ENCODE data around the gene SLC13A5.

Gene SLC13A5

DNA sequence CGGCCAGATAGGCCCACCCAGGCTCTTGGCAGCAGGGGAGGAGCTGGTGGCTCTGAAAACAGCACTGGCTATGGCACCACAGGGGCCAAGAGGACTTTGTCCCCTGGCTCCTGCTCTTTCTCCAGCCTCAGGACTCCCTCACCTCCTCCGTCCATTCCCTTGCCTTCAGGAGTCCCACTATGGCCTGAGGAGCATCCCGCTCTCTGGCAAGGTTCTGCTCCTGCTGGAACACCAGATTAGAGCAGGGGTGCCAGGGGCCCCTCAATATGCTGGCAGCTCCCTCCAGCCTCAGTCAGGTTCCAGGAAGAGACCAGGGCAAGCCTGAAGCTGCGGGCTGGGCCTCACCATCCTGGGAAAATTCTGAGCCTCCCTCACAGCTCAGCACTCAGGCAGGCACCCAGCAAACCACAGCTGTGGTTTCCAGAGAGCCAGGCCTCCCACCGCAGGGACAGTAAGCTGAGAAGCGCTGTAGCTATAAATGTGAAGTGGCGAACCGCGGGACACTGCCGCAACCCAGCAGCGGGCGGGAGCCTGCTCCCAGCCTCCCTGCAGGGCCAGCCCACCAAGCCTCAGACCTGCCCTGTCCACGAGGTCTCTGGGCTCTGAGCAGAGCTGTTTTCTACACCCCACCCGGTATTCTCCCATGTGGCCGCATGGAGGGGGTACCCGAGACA lies 35.9 kb downstream of the SLC13A5 start:
- no peak for DNase-seq (ENCODE audit: low read depth, low spot score)
- Histone ChIP-seq H3K4me3 (no peak overlapping the region), H3K27ac (no peak overlapping the region), H3K9me3 (ENCODE audit: low read depth, low read length) (no peaks in the 10 kb centered on the region), H3K36me3 (ENCODE audit: insufficient read depth, low read length) (no peaks in the 10 kb centered on the region), H3K9ac (ENCODE audit: insufficient read length) (no peak overlapping the region)
- TF ChIP-seq EZH2 (IDR thresholded peaks at IDR 0.05) (no peak), FOXP2 (optimal IDR thresholded peaks at IDR 0.05; ENCODE audit: control extremely low read depth, extremely low read length, insufficient read depth) (no peak), POLR2AphosphoS5 (IDR thresholded peaks at IDR 0.05; ENCODE audit: borderline replicate concordance, low read depth, low read length) (no peak)

DNA sequence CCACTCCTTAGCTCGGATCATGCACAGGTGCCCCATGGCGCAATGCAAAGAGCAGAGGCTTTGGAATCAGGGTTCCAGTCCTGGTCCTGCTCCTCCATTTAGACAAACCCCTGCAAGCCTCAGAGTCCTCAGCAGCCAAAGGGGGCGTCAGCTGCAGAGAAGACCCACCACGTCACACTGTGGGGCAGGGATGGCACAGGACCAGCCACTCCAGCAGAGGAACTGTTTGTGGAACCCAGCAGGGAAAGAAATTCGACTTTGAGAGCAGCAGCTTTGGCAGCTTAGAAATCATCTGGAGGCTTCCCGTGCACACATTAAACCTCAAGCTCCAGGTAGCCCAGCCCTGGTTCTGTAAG lies 36.4 kb downstream of the SLC13A5 start:
- Histone ChIP-seq H3K4me3 (no peak overlapping the region), H3K9ac (ENCODE audit: insufficient read length) (no peak overlapping the region), H3K27ac (no peak overlapping the region), H3K9me3 (ENCODE audit: low read depth, low read length) (no peaks in the 10 kb centered on the region), H3K36me3 (ENCODE audit: insufficient read depth, low read length) (no peaks in the 10 kb centered on the region)
- DNase-seq (ENCODE audit: low read depth, low spot score): no peak
- TF ChIP-seq EZH2 (IDR thresholded peaks at IDR 0.05) (no peak), POLR2AphosphoS5 (IDR thresholded peaks at IDR 0.05; ENCODE audit: borderline replicate concordance, low read depth, low read length) (no peak), FOXP2 (optimal IDR thresholded peaks at IDR 0.05; ENCODE audit: control extremely low read depth, extremely low read length, insufficient read depth) (no peak)

DNA sequence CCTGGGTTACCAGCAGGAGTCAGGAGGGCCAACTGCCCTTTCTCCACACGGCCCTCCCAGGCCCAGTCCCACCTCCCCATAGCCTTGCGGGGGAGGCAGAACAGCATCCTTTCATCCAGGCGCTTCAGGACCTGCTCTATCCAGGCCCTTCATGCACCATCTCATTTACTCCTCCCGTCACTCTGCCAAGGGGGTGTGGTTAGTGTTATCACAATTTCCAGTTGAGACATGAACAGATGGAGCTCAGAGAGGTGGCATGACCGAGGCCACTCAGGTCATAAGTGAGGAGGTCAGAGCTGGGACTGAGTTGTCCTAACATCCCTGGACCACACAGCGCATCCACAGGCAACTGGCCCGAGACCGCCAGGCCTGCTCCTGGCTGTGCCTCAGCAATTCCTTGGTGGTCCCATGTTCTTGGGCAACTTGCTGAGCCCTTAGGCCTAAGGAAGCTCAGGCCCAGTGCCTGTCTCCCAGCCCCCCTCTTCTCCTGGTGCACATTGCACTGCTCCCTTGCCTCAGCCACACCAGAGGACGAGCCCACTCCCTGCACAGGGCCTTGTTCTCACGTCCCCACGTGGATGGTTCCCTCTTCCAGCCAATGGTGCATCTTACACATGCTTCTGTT lies 37.9 kb downstream of the SLC13A5 start:
- Histone ChIP-seq H3K4me3 (no peak overlapping the region), H3K27ac (no peak overlapping the region), H3K9me3 (ENCODE audit: low read depth, low read length) (no peaks in the 10 kb centered on the region), H3K36me3 (ENCODE audit: insufficient read depth, low read length) (no peaks in the 10 kb centered on the region), H3K9ac (ENCODE audit: insufficient read length) (no peak overlapping the region)
- no peak for TF ChIP-seq EZH2 (IDR thresholded peaks at IDR 0.05)
- TF ChIP-seq POLR2AphosphoS5 (IDR thresholded peaks at IDR 0.05; ENCODE audit: borderline replicate concordance, low read depth, low read length): no peak
- no peak for TF ChIP-seq FOXP2 (optimal IDR thresholded peaks at IDR 0.05; ENCODE audit: control extremely low read depth, extremely low read length, insufficient read depth)
- no peak for DNase-seq (ENCODE audit: low read depth, low spot score)

DNA sequence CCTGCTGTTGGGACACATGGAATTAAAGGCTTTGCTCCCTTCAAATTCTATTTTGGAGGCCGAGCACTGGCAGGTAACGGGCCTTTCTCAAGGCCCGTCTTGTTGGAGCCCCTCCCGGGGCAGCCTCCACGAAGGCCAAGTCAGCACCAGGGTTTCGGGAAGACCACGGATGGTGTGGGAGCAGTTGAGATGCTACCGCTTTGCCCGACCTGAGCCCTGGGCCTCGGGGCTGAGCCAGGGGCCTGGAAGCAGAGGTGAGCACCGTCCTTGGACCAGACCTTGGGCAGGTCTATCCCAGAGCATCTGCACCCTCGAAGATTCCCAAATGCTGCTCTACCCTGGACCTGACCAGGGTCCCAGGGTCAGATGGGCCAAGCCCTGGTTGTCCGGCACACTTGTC lies 38.6 kb downstream of the SLC13A5 start:
- TF ChIP-seq POLR2AphosphoS5 (IDR thresholded peaks at IDR 0.05; ENCODE audit: borderline replicate concordance, low read depth, low read length) (no peak), FOXP2 (optimal IDR thresholded peaks at IDR 0.05; ENCODE audit: control extremely low read depth, extremely low read length, insufficient read depth) (no peak), EZH2 (IDR thresholded peaks at IDR 0.05) (no peak)
- DNase-seq (ENCODE audit: low read depth, low spot score): no peak
- Histone ChIP-seq H3K9ac (ENCODE audit: insufficient read length) (no peak overlapping the region), H3K9me3 (ENCODE audit: low read depth, low read length) (no peaks in the 10 kb centered on the region), H3K36me3 (ENCODE audit: insufficient read depth, low read length) (no peaks in the 10 kb centered on the region), H3K27ac (no peak overlapping the region), H3K4me3 (no peak overlapping the region)

DNA sequence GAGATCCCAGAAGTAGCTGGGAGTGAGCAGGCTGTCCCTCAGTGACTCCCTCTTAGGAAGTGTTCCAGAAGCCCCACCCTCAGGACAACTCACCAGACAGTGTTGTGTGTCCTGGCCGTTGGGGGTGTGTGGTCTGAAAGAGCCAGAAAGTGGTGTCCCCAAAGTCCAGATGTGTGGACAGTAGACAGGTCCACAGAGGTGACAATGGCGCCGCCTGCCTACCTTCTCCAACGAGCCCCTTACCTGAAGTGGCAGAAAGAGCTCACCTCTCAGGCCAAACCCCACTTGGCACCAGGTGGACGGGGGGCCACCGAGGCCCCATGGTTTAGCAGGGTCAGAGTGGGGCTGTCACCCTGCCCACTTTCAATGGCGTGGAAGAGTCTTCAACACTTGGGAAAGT lies 41.7 kb downstream of the SLC13A5 start:
- DNase-seq (ENCODE audit: low read depth, low spot score): no peak
- no peak overlapping the region for H3K9ac ChIP-seq (ENCODE audit: insufficient read length)
- no peak overlapping the region for H3K27ac ChIP-seq
- no peaks in the 10 kb centered on the region for H3K9me3 ChIP-seq (ENCODE audit: low read depth, low read length)
- TF ChIP-seq FOXP2 (optimal IDR thresholded peaks at IDR 0.05; ENCODE audit: control extremely low read depth, extremely low read length, insufficient read depth) (no peak), POLR2AphosphoS5 (IDR thresholded peaks at IDR 0.05; ENCODE audit: borderline replicate concordance, low read depth, low read length) (no peak), EZH2 (IDR thresholded peaks at IDR 0.05) (no peak)
- no peaks in the 10 kb centered on the region for H3K36me3 ChIP-seq (ENCODE audit: insufficient read depth, low read length)
- H3K4me3 ChIP-seq: no peak overlapping the region

DNA sequence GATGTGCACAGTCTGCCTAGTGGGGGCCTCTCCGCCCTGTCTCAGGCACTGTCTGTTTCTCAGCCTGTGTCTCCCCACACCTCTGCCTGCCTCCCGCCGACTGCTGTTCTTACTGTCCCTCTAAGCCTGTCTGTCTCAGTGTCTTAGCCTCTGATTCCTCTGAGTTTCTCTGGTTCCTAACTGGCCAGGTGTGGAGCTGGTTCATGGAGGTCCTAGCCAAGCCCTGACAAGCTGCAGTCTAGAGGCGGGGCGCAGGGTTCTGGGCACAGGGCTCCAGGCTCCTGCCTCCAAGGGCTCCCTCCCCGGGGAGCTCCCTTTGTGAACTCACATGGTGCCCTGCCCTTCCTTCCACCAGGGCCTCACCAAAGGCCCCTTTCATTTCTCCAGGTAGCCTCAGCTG lies 42.2 kb downstream of the SLC13A5 start:
- Histone ChIP-seq H3K36me3 (ENCODE audit: insufficient read depth, low read length) (no peaks in the 10 kb centered on the region), H3K4me3 (no peak overlapping the region), H3K9me3 (ENCODE audit: low read depth, low read length) (no peaks in the 10 kb centered on the region), H3K27ac (no peak overlapping the region), H3K9ac (ENCODE audit: insufficient read length) (no peak overlapping the region)
- DNase-seq (ENCODE audit: low read depth, low spot score): no peak
- no peak for TF ChIP-seq FOXP2 (optimal IDR thresholded peaks at IDR 0.05; ENCODE audit: control extremely low read depth, extremely low read length, insufficient read depth)

DNA sequence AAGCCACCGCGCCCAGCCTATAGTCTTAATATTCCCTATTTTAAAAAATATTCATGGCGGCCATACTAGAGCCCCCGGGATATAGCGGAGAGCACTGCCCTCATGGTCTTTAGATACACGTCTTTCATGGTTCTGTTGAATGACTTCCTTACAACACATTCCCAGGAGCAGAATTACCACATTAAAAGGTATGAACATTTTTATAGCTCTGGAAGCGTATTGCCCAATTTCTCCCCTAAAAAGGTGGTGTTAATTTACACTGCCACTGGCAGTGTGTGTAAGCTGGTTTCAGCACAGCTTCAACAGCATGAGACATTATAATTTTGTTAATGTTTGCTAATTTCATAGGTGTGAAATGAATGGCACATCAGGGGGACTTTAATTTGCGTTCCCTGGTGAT lies 42.6 kb downstream of the SLC13A5 start:
- Histone ChIP-seq H3K9ac (ENCODE audit: insufficient read length) (no peak overlapping the region), H3K27ac (no peak overlapping the region), H3K36me3 (ENCODE audit: insufficient read depth, low read length) (no peaks in the 10 kb centered on the region)

DNA sequence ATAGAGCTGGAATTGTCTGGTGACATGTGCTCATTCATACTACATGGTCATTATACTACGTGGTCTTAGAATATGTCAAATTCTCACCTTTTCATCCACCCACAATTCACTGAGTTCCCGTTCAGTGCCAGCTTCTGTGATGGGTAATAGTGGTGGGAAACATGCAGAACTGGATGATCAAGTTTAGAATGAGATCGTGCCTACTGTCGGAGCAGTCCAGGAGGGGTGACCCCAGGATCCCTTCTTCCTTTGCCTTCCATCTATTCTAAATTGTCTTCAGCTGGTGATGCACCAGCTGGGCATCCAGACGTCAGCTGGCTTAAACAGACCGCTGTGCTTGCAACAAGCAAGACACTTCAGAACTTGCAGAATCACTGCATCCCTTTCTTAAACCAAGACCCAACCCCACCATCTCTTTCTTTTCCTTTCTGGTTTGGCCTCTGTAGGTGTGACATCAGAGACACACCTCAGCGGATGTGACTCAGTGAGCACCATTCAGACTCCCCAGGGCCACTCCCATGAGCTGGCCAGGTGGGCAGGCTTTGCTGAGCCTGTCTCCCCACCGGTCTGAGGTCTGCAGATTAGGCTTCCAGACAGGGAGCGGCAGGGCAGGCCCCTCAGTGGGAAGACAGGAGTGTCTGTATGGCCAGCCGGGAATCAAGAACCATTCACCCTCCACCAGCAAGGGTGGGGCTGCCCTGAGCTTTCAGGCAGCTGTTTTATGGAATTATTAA lies 43.5 kb downstream of the SLC13A5 start:
- TF ChIP-seq POLR2AphosphoS5 (IDR thresholded peaks at IDR 0.05; ENCODE audit: borderline replicate concordance, low read depth, low read length): no peak
- no peak for TF ChIP-seq EZH2 (IDR thresholded peaks at IDR 0.05)
- TF ChIP-seq FOXP2 (optimal IDR thresholded peaks at IDR 0.05; ENCODE audit: control extremely low read depth, extremely low read length, insufficient read depth): no peak
- no peak overlapping the region for H3K4me3 ChIP-seq
- no peaks in the 10 kb centered on the region for H3K9me3 ChIP-seq (ENCODE audit: low read depth, low read length)
- no peak overlapping the region for H3K27ac ChIP-seq
- no peaks in the 10 kb centered on the region for H3K36me3 ChIP-seq (ENCODE audit: insufficient read depth, low read length)
- H3K9ac ChIP-seq (ENCODE audit: insufficient read length): no peak overlapping the region
- DNase-seq (ENCODE audit: low read depth, low spot score): no peak

More for the DNA sequence above, 42.6 kb downstream of the SLC13A5 start:
- H3K9me3 ChIP-seq (ENCODE audit: low read depth, low read length): no peaks in the 10 kb centered on the region
- H3K4me3 ChIP-seq: no peak overlapping the region
- DNase-seq (ENCODE audit: low read depth, low spot score): no peak
- TF ChIP-seq EZH2 (IDR thresholded peaks at IDR 0.05) (no peak), FOXP2 (optimal IDR thresholded peaks at IDR 0.05; ENCODE audit: control extremely low read depth, extremely low read length, insufficient read depth) (no peak), POLR2AphosphoS5 (IDR thresholded peaks at IDR 0.05; ENCODE audit: borderline replicate concordance, low read depth, low read length) (no peak)
